ENCODE results near the gene ZBTB43. TPM values are rescaled to one million over a fixed set of nuclear protein-coding genes. Genes with fewer than 3 reads are reported as not detected.

Gene ZBTB43
- total RNA-seq, 1 experiment from 2014 or later = 15.4 TPM

DNA sequence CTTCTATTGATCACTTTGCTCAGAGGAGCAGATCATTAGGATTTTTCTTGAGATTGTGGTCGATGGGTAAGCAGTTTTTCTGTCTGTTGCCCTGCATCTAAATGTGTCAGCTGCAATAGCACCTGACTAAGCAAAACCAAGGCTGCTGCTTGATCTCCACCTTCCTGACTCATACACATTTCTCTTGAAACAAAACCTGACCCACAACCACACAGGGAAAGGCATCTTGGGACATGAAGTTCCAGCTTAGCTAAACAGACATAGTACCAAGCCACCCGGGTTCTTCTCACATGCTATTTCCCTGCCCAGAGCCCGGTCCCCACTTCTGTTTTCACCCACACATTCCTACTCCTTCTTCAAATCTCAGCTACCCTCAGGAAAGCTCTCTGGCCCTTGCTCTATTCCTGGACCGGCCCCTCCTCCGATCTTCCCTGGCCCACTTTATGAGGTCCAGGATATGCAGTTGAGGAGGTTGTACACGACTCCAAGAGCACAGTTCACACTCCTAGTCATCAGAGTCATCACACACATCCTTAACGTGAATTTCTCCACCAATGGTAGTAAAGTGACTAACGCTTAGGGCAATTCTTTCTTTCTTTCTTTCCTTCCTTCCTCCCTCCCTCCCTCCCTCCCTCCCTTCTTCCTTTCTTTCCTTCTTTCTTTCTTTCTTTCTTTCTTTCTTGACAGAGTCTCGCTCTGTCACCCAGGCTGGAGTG lies 16.0 kb upstream of the ZBTB43 start:
- peak overlapping the region; percentile 89 for H2AFZ ChIP-seq (ENCODE audit: low read depth, low read length, poor library complexity, severe bottlenecking)

DNA sequence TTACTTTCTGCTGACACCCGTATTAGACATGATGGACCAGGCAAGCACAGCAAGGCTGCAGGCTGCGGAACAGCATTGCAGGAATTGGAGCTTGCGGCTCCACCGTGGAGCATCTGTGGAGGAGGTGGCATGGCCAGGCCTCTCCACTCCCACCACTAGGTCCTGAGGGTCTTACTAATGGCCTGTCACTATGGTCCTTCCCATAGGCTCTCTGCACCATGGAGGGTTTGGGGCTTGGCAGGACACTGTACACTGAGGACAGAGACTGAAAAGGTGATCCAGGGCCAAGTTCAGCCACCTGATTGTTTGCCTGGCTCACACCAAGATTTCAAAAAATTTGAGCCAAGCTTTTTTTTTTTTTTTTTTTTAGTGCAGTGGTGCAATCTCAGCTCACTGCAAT lies 14.3 kb upstream of the ZBTB43 start:
- Histone ChIP-seq H3K9me2 (ENCODE audit: insufficient read depth) (no peaks in the 10 kb centered on the region), H3K79me2 (ENCODE audit: insufficient read depth, low read length) (no peaks in the 10 kb centered on the region), H3K36me3 (ENCODE audit: control insufficient read depth in 1 of 2, insufficient read depth in 2 of 2, low read length in 2 of 2) (no peaks in the 10 kb centered on the region), H3K9me3 (ENCODE audit: control insufficient read depth in 1 of 2, insufficient read depth in 1 of 2, low read depth in 1 of 2, low read length in 2 of 2) (no peaks in the 10 kb centered on the region), H3K27ac (ENCODE audit: low read depth, low read length) (no peak overlapping the region), H3K4me1 (ENCODE audit: control insufficient read depth in 1 of 2, insufficient read depth in 2 of 2, low read length in 2 of 2) (peaks cover 2 to 30% of the 10 kb centered on the region in 2 experiments; a peak in 3 of 4 replicates), H3K4me2 (ENCODE audit: low read length) (no peak overlapping the region), H3K27me3 (ENCODE audit: insufficient read depth, low read length) (no peaks in the 10 kb centered on the region; the same call in 1 of the 2 replicates), H3K4me3 (replicated peaks in 1 of 2; ENCODE audit: low read depth in 1 of 2, low read length in 2 of 2) (no peak overlapping the region), H2AFZ (ENCODE audit: low read depth, low read length, poor library complexity, severe bottlenecking) (no peak overlapping the region), H4K20me1 (ENCODE audit: insufficient read depth) (no peaks in the 10 kb centered on the region), H3K9ac (ENCODE audit: low read length) (no peak overlapping the region)
- RAD21 ChIA-PET (ENCODE audit: low non-redundant PET in 1 of 2, low total read pairs in 2 of 2, uncharacterized antibody in 2 of 2, unreplicated experiment in 2 of 2) = no interaction called here
- DNase-seq (ENCODE audit: low read depth, low spot score) = no peak
- intact Hi-C loops (cut with micrococcal nuclease) = no loop called here
- CTCF ChIA-PET = interaction anchor here (1.3 to 1.6 kb wide), 2 partner anchors 9 to 84 kb away, joined by 4 to 5 read pairs; no protein-coding TSS in a partner anchor
- POLR2A ChIA-PET = interaction anchor here (1.2 kb wide), 1 partner anchor 14 kb away, joined by 4 read pairs; the partner anchor contains the start of gene ZBTB43
- ATAC-seq = no peak
- no TSS peak for BruUV-seq (replicated peaks)
- TF ChIP-seq EZH2phosphoT487 (IDR thresholded peaks at IDR 0.05; ENCODE audit: borderline replicate concordance) (no peak), RAD21 (IDR thresholded peaks at IDR 0.05; ENCODE audit: low read depth) (no peak), ZFX (IDR thresholded peaks at IDR 0.05) (no peak), SRF (IDR thresholded peaks at IDR 0.05; ENCODE audit: low read depth) (no peak), SP1 (IDR thresholded peaks at IDR 0.05; ENCODE audit: low read depth) (no peak), FOSL1 (IDR thresholded peaks at IDR 0.05; ENCODE audit: low read depth) (no peak), POLR2AphosphoS5 (IDR thresholded peaks at IDR 0.05; ENCODE audit: low read depth, low read length) (no peak), YY1 (IDR thresholded peaks at IDR 0.05; ENCODE audit: extremely low read depth, insufficient replicate concordance, low read depth, low read length) (no peak)
- TF ChIP-seq, protein P1, sequence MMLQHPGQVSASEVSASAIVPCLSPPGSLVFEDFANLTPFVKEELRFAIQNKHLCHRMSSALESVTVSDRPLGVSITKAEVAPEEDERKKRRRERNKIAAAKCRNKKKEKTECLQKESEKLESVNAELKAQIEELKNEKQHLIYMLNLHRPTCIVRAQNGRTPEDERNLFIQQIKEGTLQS (IDR thresholded peaks at IDR 0.05) = no peak
- TF ChIP-seq, protein P2, sequence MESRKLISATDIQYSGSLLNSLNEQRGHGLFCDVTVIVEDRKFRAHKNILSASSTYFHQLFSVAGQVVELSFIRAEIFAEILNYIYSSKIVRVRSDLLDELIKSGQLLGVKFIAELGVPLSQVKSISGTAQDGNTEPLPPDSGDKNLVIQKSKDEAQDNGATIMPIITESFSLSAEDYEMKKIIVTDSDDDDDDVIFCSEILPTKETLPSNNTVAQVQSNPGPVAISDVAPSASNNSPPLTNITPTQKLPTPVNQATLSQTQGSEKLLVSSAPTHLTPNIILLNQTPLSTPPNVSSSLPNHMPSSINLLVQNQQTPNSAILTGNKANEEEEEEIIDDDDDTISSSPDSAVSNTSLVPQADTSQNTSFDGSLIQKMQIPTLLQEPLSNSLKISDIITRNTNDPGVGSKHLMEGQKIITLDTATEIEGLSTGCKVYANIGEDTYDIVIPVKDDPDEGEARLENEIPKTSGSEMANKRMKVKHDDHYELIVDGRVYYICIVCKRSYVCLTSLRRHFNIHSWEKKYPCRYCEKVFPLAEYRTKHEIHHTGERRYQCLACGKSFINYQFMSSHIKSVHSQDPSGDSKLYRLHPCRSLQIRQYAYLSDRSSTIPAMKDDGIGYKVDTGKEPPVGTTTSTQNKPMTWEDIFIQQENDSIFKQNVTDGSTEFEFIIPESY (IDR thresholded peaks at IDR 0.05; ENCODE audit: extremely low read depth, insufficient replicate concordance, low read length) = no peak
- TF ChIP-seq, protein P3, sequence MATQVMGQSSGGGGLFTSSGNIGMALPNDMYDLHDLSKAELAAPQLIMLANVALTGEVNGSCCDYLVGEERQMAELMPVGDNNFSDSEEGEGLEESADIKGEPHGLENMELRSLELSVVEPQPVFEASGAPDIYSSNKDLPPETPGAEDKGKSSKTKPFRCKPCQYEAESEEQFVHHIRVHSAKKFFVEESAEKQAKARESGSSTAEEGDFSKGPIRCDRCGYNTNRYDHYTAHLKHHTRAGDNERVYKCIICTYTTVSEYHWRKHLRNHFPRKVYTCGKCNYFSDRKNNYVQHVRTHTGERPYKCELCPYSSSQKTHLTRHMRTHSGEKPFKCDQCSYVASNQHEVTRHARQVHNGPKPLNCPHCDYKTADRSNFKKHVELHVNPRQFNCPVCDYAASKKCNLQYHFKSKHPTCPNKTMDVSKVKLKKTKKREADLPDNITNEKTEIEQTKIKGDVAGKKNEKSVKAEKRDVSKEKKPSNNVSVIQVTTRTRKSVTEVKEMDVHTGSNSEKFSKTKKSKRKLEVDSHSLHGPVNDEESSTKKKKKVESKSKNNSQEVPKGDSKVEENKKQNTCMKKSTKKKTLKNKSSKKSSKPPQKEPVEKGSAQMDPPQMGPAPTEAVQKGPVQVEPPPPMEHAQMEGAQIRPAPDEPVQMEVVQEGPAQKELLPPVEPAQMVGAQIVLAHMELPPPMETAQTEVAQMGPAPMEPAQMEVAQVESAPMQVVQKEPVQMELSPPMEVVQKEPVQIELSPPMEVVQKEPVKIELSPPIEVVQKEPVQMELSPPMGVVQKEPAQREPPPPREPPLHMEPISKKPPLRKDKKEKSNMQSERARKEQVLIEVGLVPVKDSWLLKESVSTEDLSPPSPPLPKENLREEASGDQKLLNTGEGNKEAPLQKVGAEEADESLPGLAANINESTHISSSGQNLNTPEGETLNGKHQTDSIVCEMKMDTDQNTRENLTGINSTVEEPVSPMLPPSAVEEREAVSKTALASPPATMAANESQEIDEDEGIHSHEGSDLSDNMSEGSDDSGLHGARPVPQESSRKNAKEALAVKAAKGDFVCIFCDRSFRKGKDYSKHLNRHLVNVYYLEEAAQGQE (IDR thresholded peaks at IDR 0.05; ENCODE audit: low read depth) = no peak
- TF ChIP-seq, protein P4, sequence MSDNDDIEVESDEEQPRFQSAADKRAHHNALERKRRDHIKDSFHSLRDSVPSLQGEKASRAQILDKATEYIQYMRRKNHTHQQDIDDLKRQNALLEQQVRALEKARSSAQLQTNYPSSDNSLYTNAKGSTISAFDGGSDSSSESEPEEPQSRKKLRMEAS (IDR thresholded peaks at IDR 0.05) = no peak

More for the DNA sequence above, 16.0 kb upstream of the ZBTB43 start:
- Histone ChIP-seq H3K9me2 (ENCODE audit: insufficient read depth) (no peaks in the 10 kb centered on the region), H3K9ac (ENCODE audit: low read length) (no peak overlapping the region), H3K4me2 (ENCODE audit: low read length) (peak overlapping the region; percentile 58), H3K79me2 (ENCODE audit: insufficient read depth, low read length) (no peaks in the 10 kb centered on the region), H3K4me1 (ENCODE audit: control insufficient read depth in 1 of 2, insufficient read depth in 2 of 2, low read length in 2 of 2) (peaks cover 2 to 30% of the 10 kb centered on the region in 2 experiments; a peak in 3 of 4 replicates), H3K27me3 (ENCODE audit: insufficient read depth, low read length) (no peaks in the 10 kb centered on the region; the same call in 1 of the 2 replicates), H3K27ac (ENCODE audit: low read depth, low read length) (no peak overlapping the region), H3K9me3 (ENCODE audit: control insufficient read depth in 1 of 2, insufficient read depth in 1 of 2, low read depth in 1 of 2, low read length in 2 of 2) (no peaks in the 10 kb centered on the region), H3K4me3 (replicated peaks in 1 of 2; ENCODE audit: low read depth in 1 of 2, low read length in 2 of 2) (no peak overlapping the region), H3K36me3 (ENCODE audit: control insufficient read depth in 1 of 2, insufficient read depth in 2 of 2, low read length in 2 of 2) (no peaks in the 10 kb centered on the region), H4K20me1 (ENCODE audit: insufficient read depth) (no peaks in the 10 kb centered on the region)
- POLR2A ChIA-PET = no interaction called here
- no TSS peak for BruUV-seq (replicated peaks)
- no peak for DNase-seq (ENCODE audit: low read depth, low spot score)
- peak; percentile 74 for ATAC-seq
- CTCF ChIA-PET = interaction anchor here (0.6 to 1.2 kb wide), 3 partner anchors 16 to 83 kb away, joined by 3 to 7 read pairs (median 3); no protein-coding TSS in a partner anchor
- intact Hi-C loops (cut with micrococcal nuclease) = no loop called here
- RAD21 ChIA-PET (ENCODE audit: low non-redundant PET in 1 of 2, low total read pairs in 2 of 2, uncharacterized antibody in 2 of 2, unreplicated experiment in 2 of 2) = no interaction called here
- TF ChIP-seq SRF (IDR thresholded peaks at IDR 0.05; ENCODE audit: low read depth) = no peak

Data from HCT116 (cell line).